Right lobe of liver (tissue), 6 donors: ENCODE results near the gene LOXL4. TPM values are rescaled to one million over a fixed set of nuclear protein-coding genes. Genes with fewer than 3 reads are reported as not detected.
A peak's percentile ranks its signal among the peaks of the same experiment; 100 is the strongest.

Source experiments
- ATAC-seq, 4 donors: fragments of 200-7000 bp; cut with Tn5 transposase; one replicate each; pipeline ENCODE4 v1.9.1; 2020; ENCODE audit warnings: mild to moderate bottlenecking in 4 of 4, moderate library complexity in 4 of 4
- DNase-seq, 3 donors: peaks; one replicate each; pipeline ENCODE4 v3.0.0-alpha.2; 2020
- H3K27ac ChIP-seq, 3 donors: fragments of 200-600 bp; one replicate each; pipeline ENCODE4 v1.8.0; 2022
- H3K27me3 ChIP-seq, 2 donors: fragments of 200-600 bp; one replicate each; pipeline ENCODE4 v1.8.0; 2022
- H3K36me3 ChIP-seq, 4 donors: fragments of 200-600 bp; sonication (generic) in 1 of 4; one replicate each; pipeline versions ENCODE4 v1.5.1 to v1.8.0; 2017 to 2022; ENCODE audit warnings: control low read depth in 1 of 4
- H3K4me1 ChIP-seq, 4 donors: fragments of 200-600 bp; sonication (generic) in 1 of 4; one replicate each; pipeline versions ENCODE4 v1.5.1 to v1.8.0; 2017 to 2022; ENCODE audit warnings: control low read depth in 1 of 4
- H3K4me3 ChIP-seq, 3 donors: fragments of 200-600 bp; one replicate each; pipeline ENCODE4 v1.8.0; 2022
- H3K9me3 ChIP-seq, 4 donors: fragments of 200-600 bp; sonication (generic) in 1 of 4; one replicate each; pipeline versions ENCODE4 v1.5.1 to v1.8.0; 2017 to 2022; ENCODE audit warnings: control low read depth in 1 of 4
- CTCF ChIP-seq, 4 donors: fragments of 200-600 bp in 3 of 4; fragments of 450-650 bp in 1 of 4; IDR thresholded peaks; one replicate each; pipeline versions ENCODE4 v1.5.1 to v1.8.0; 2016 to 2022; ENCODE audit warnings: antibody characterized with exemption in 4 of 4, mild to moderate bottlenecking in 2 of 4
- POLR2A ChIP-seq: fragments of 450-650 bp; IDR thresholded peaks from one replicate; pipeline ENCODE4 v1.6.1; 2017; ENCODE audit warnings: antibody characterized with exemption, mild to moderate bottlenecking
- WGBS: methylation state at CpG from one replicate; pipeline ENCODE4 v1.1.6; 2018; ENCODE audit warnings: low coverage, low lambda C conversion rate; ENCODE audit not compliant: insufficient coverage; ENCODE audit errors: missing lambda C conversion rate; 5-methylcytosine and 5-hydroxymethylcytosine counted together
- intact Hi-C, 2 donors: fragments of 100-400 bp; cut with DNase I; formaldehyde crosslinking; loops; one replicate each; pipeline versions ENCODE4 v1.11.2 to v1.14.1; 2022
- total RNA-seq, 6 experiments: library from RNA; depleted of rRNA in 2 of 6; stranded (reverse); fragments of >200 nt in 2 of 6; fragmentation: NEBNext Ultra II Directional in 3 of 6; extraction: Animal tissue kit (Norgen Biotek cat#: 25700) in 3 of 6; gene quantifications; one replicate each; pipeline versions ENCODE4 v1.1.0 to v1.2.4, GENCODE V29; 2016 to 2023
- donor health status: DM: no; HTN: yes; CAD: no.
- donor health status: DM: no; HTN: no; CAD: no.
- donor health status: DM: no; HTN: no; CAD: no.
- donor health status: DM: no; HTN: yes; CAD: no.
- donor health status: DM: no; HTN: yes; CAD: no.

The LOXL4 gene
- total RNA-seq, 6 experiments from 2014 or later = 0.51 to 33.4 (median 10.8) TPM

GRCh38 chr10:98252464-98252863 is 15.5 kb downstream of the LOXL4 start:
- Histone ChIP-seq H3K4me3 (no peak overlapping the region), H3K9me3 (no peaks in the 10 kb centered on the region), H3K27ac (no peak overlapping the region), H3K27me3 (no peaks in the 10 kb centered on the region), H3K36me3 (peaks cover 0 to 3% (median 0%) of the 10 kb centered on the region in 4 donors), H3K4me1 (peaks cover 0 to 10% (median 0%) of the 10 kb centered on the region in 4 donors)
- no CpG with 5 or more reads among the region's 7 CpGs for WGBS
- DNase-seq = no peak
- no peak for ATAC-seq
- no peak for TF ChIP-seq POLR2A
- TF ChIP-seq CTCF (IDR thresholded peaks at IDR 0.05) = no peak
- intact Hi-C loops = no loop called here

- intact Hi-C loops = no loop called here
- WGBS = 80% methylated on average over 3 of the region's 8 CpGs
Observed at GRCh38 chr10:98251399-98251798, 16.6 kb downstream of the LOXL4 start.

GRCh38 chr10:98249134-98249533 is 18.9 kb downstream of the LOXL4 start:
- Histone ChIP-seq H3K27ac (peak overlapping the region in 1 of 3 donors; percentile 29), H3K4me1 (peaks cover 0 to 10% (median 0%) of the 10 kb centered on the region in 4 donors), H3K4me3 (no peak overlapping the region), H3K9me3 (no peaks in the 10 kb centered on the region), H3K27me3 (no peaks in the 10 kb centered on the region), H3K36me3 (peaks cover 0 to 12% (median 6%) of the 10 kb centered on the region in 4 donors)
- 33% methylated on average over 3 of the region's 3 CpGs for WGBS
- intact Hi-C loops = no loop called here
- ATAC-seq (peak; percentile 74 to 89 (median 76)), DNase-seq (no peak)
- TF ChIP-seq POLR2A (no peak), CTCF (IDR thresholded peaks at IDR 0.05) (no peak)

More at GRCh38 chr10:98251399-98251798, 16.6 kb downstream of the LOXL4 start:
- Histone ChIP-seq H3K27me3 (no peaks in the 10 kb centered on the region), H3K4me3 (no peak overlapping the region), H3K36me3 (peaks cover 0 to 3% (median 0%) of the 10 kb centered on the region in 4 donors), H3K9me3 (no peaks in the 10 kb centered on the region), H3K27ac (no peak overlapping the region), H3K4me1 (peaks cover 0 to 10% (median 0%) of the 10 kb centered on the region in 4 donors)
- DNase-seq = no peak
- TF ChIP-seq POLR2A = no peak
- no peak for TF ChIP-seq CTCF (IDR thresholded peaks at IDR 0.05)
- no peak for ATAC-seq

- peaks cover 0 to 18% (median 7%) of the 10 kb centered on the region in 4 donors for H3K36me3 ChIP-seq
- DNase-seq = no peak
- no peak overlapping the region for H3K27ac ChIP-seq
- H3K27me3 ChIP-seq = no peaks in the 10 kb centered on the region
- no peak overlapping the region for H3K4me3 ChIP-seq
- peaks cover 0 to 10% (median 0%) of the 10 kb centered on the region in 4 donors for H3K4me1 ChIP-seq
- no peak for ATAC-seq
- WGBS = 100% methylated on average over 2 of the region's 4 CpGs
- no peak for TF ChIP-seq CTCF (IDR thresholded peaks at IDR 0.05)
- no peak for TF ChIP-seq POLR2A
- no peaks in the 10 kb centered on the region for H3K9me3 ChIP-seq
- intact Hi-C loops = no loop called here
Observed at GRCh38 chr10:98248018-98248417, 20.0 kb downstream of the LOXL4 start.
